GM23338 (cell line): ENCODE data around the gene IRAK1. TPM values are rescaled to one million over a fixed set of nuclear protein-coding genes. Genes with fewer than 3 reads are reported as not detected.

Experiments used
- ATAC-seq: fragments of 200-7000 bp; cut with Tn5 transposase; 3 replicates; pipeline ENCODE4 v1.9.1; 2020
- DNase-seq: peaks from one replicate; pipeline ENCODE4 v3.0.0-alpha.2; 2015; ENCODE audit warnings: low spot score
- H2AFZ ChIP-seq: fragments of 200-600 bp; sonication (generic); 2 replicates; pipeline ENCODE4 v1.8.0; 2016; ENCODE audit warnings: antibody characterized with exemption, mild to moderate bottlenecking, moderate library complexity
- H3F3A ChIP-seq: fragments of 200-600 bp; sonication (generic); replicated peaks from 2 replicates; pipeline ENCODE4 v1.8.0; 2017; ENCODE audit warnings: antibody characterized with exemption, mixed run types, low read depth
- H3K27ac ChIP-seq: fragments of 200-600 bp; sonication (generic); 2 replicates; pipeline ENCODE4 v1.6.1; 2016; ENCODE audit warnings: low read depth
- H3K27me3 ChIP-seq: fragments of 200-600 bp; sonication (generic); 2 replicates; pipeline ENCODE4 v1.8.0; 2016; ENCODE audit warnings: mild to moderate bottlenecking, mixed run types, moderate library complexity; ENCODE audit not compliant: insufficient read depth
- H3K36me3 ChIP-seq: fragments of 200-600 bp; sonication (generic); 2 replicates; pipeline ENCODE4 v1.8.0; 2016; ENCODE audit warnings: mild to moderate bottlenecking; ENCODE audit not compliant: insufficient read depth
- H3K4me1 ChIP-seq: fragments of 200-600 bp; sonication (generic); 2 replicates; pipeline ENCODE4 v1.8.0; 2016; ENCODE audit warnings: mild to moderate bottlenecking, moderate library complexity; ENCODE audit not compliant: insufficient read depth
- H3K4me2 ChIP-seq: fragments of 200-600 bp; sonication (generic); 2 replicates; pipeline ENCODE4 v1.7.1; 2017; ENCODE audit warnings: mixed run types
- H3K4me3 ChIP-seq: fragments of 200-600 bp; sonication (generic); 2 replicates; pipeline ENCODE4 v1.6.1; 2016; ENCODE audit warnings: mixed run types
- H3K79me2 ChIP-seq: fragments of 200-600 bp; sonication (generic); replicated peaks from 2 replicates; pipeline ENCODE4 v1.8.0; 2017; ENCODE audit warnings: mild to moderate bottlenecking; ENCODE audit not compliant: insufficient read depth
- H3K9me2 ChIP-seq: fragments of 200-600 bp; sonication (generic); 2 replicates; pipeline ENCODE4 v1.8.0; 2017; ENCODE audit not compliant: insufficient read depth
- H4K20me1 ChIP-seq: fragments of 200-600 bp; sonication (generic); replicated peaks from 2 replicates; pipeline ENCODE4 v1.8.0; 2017; ENCODE audit warnings: mild to moderate bottlenecking; ENCODE audit not compliant: insufficient read depth
- H3K27ac Mint-ChIP-seq: 2 replicates; pipeline ENCODE4 v1.8.0; 2020; ENCODE audit warnings: inconsistent platforms, mild to moderate bottlenecking, moderate library complexity, mixed read lengths
- H3K27me3 Mint-ChIP-seq: 3 replicates; pipeline ENCODE4 v1.8.0; 2022; ENCODE audit warnings: low read depth, mild to moderate bottlenecking, moderate library complexity, mixed read lengths, inconsistent platforms; ENCODE audit not compliant: insufficient read depth, poor library complexity
- H3K36me3 Mint-ChIP-seq: 3 replicates; pipeline ENCODE4 v1.8.0; 2021; ENCODE audit warnings: low read depth, mild to moderate bottlenecking, inconsistent platforms, moderate library complexity, mixed read lengths
- H3K4me1 Mint-ChIP-seq: 3 replicates; pipeline ENCODE4 v1.8.0; 2020; ENCODE audit warnings: mild to moderate bottlenecking, inconsistent platforms, mixed read lengths
- H3K4me3 Mint-ChIP-seq: 3 replicates; pipeline ENCODE4 v1.8.0; 2021; ENCODE audit warnings: moderate library complexity, mild to moderate bottlenecking, inconsistent platforms, mixed read lengths
- H3K9me3 Mint-ChIP-seq: 3 replicates; pipeline ENCODE4 v1.8.0; 2020; ENCODE audit warnings: moderate library complexity, mild to moderate bottlenecking, inconsistent platforms, mixed read lengths
- CREB1 ChIP-seq: fragments of 250-450 bp; sonication (Bioruptor Pico); IDR thresholded peaks from 2 replicates; pipeline ENCODE4 v1.5.0; 2020; ENCODE audit warnings: low read depth, mild to moderate bottlenecking, moderate library complexity
- EZH2 ChIP-seq: fragments of 200-600 bp; sonication (generic); IDR thresholded peaks from one replicate; pipeline ENCODE4 v1.8.0; 2017; ENCODE audit warnings: antibody characterized with exemption, mild to moderate bottlenecking, low read depth; ENCODE audit not compliant: unreplicated experiment
- EZH2phosphoT487 ChIP-seq: fragments of 200-600 bp; sonication (generic); IDR thresholded peaks from one replicate; pipeline ENCODE4 v1.8.1; 2018; ENCODE audit warnings: antibody characterized with exemption; ENCODE audit not compliant: unreplicated experiment
- JUNB ChIP-seq: IDR thresholded peaks from one replicate; pipeline ENCODE4 v1.6.1; 2016; ENCODE audit warnings: antibody characterized with exemption; ENCODE audit not compliant: unreplicated experiment
- NANOG ChIP-seq: IDR thresholded peaks from 2 replicates; pipeline ENCODE4 v1.6.1; 2016; ENCODE audit warnings: antibody characterized with exemption, borderline replicate concordance
- POLR2AphosphoS5 ChIP-seq: IDR thresholded peaks from 2 replicates; pipeline ENCODE4 v1.6.1; 2016; ENCODE audit warnings: antibody characterized with exemption, low read depth
- STAT1 ChIP-seq: IDR thresholded peaks from one replicate; pipeline ENCODE4 v1.6.1; 2016; ENCODE audit warnings: antibody characterized with exemption; ENCODE audit not compliant: unreplicated experiment
- ZNF114 ChIP-seq: fragments of 250-450 bp; sonication (Bioruptor Pico); IDR thresholded peaks from 2 replicates; pipeline ENCODE4 v1.5.0; 2020; ENCODE audit warnings: mild to moderate bottlenecking, moderate library complexity
- ZNF331 ChIP-seq: fragments of 250-450 bp; sonication (Bioruptor Pico); IDR thresholded peaks from 2 replicates; pipeline ENCODE4 v1.5.0; 2020; ENCODE audit warnings: low read depth, mild to moderate bottlenecking, moderate library complexity
- polyA plus RNA-seq: library from polyadenylated mRNA; unstranded; fragments of >200 nt; fragmentation: Nextera tagmentation; extraction: Ambion mirVana; gene quantifications from 2 replicates; pipeline ENCODE4 v1.2.1, GENCODE V29; 2016
- total RNA-seq: library from RNA; depleted of rRNA; stranded (reverse); fragments of >200 nt; shearing (Covaris generic); gene quantifications from 2 replicates; pipeline ENCODE4 v1.2.3, GENCODE V29; 2014
- TF ChIP-seq, protein P1 (sequence below), 2 experiments: fragments of 200-600 bp in 1 of 2; sonication (generic) in 1 of 2; conservative IDR thresholded peaks; 2 replicates each; pipeline versions ENCODE4 v1.5.1 to v1.6.1; 2016 to 2017; ENCODE audit warnings: antibody characterized with exemption in 2 of 2, low read depth in 2 of 2, mild to moderate bottlenecking in 2 of 2, moderate library complexity in 1 of 2
- TF ChIP-seq, protein P2 (sequence below): IDR thresholded peaks from 2 replicates; pipeline ENCODE4 v1.6.1; 2016; ENCODE audit warnings: antibody characterized with exemption

The IRAK1 gene
- total and polyA plus RNA-seq, 2 experiments from 2014 or later: 21.6 to 38.0 TPM

GRCh38 chrX:153974003-153974725, 45.5 kb downstream of the IRAK1 start:
- DNase-seq: no peak
- no peaks in the 10 kb centered on the region for H3K4me1 ChIP-seq
- H3K27me3 ChIP-seq: no peaks in the 10 kb centered on the region
- Mint-ChIP-seq H3K27ac (peak overlapping the region; percentile 52; the same call in 1 of the 2 replicates), H3K36me3 (peaks cover 4% of the 10 kb centered on the region; the same call in 2 of the 3 replicates), H3K9me3 (no peaks in the 10 kb centered on the region; the same call in 2 of the 3 replicates), H3K4me1 (peaks cover 14% of the 10 kb centered on the region; the same call in 2 of the 3 replicates), H3K27me3 (peaks cover 2% of the 10 kb centered on the region), H3K4me3 (peak overlapping the region; percentile 88)
- peaks cover 14% of the 10 kb centered on the region for H3K79me2 ChIP-seq
- no peak overlapping the region for H2AFZ ChIP-seq
- TF ChIP-seq POLR2AphosphoS5 (no peak), EZH2 (no peak), NANOG (no peak)
- TF ChIP-seq, protein P1, sequence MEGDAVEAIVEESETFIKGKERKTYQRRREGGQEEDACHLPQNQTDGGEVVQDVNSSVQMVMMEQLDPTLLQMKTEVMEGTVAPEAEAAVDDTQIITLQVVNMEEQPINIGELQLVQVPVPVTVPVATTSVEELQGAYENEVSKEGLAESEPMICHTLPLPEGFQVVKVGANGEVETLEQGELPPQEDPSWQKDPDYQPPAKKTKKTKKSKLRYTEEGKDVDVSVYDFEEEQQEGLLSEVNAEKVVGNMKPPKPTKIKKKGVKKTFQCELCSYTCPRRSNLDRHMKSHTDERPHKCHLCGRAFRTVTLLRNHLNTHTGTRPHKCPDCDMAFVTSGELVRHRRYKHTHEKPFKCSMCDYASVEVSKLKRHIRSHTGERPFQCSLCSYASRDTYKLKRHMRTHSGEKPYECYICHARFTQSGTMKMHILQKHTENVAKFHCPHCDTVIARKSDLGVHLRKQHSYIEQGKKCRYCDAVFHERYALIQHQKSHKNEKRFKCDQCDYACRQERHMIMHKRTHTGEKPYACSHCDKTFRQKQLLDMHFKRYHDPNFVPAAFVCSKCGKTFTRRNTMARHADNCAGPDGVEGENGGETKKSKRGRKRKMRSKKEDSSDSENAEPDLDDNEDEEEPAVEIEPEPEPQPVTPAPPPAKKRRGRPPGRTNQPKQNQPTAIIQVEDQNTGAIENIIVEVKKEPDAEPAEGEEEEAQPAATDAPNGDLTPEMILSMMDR (conservative IDR thresholded peaks at IDR 0.05; ENCODE audit: low read depth in 2 of 2): no peak
- H3K4me2 ChIP-seq: no peak overlapping the region
- H3F3A ChIP-seq: 0 out of 2 replicates have a peak, but pooled peaks cover 4% of the 10 kb centered on the region
- H3K36me3 ChIP-seq: no peaks in the 10 kb centered on the region
- H3K27ac ChIP-seq: no peak overlapping the region; the same call in 1 of the 2 replicates
- H3K4me3 ChIP-seq: no peak overlapping the region
- no peaks in the 10 kb centered on the region for H3K9me2 ChIP-seq
- ATAC-seq: no peak
- no peaks in the 10 kb centered on the region for H4K20me1 ChIP-seq

GRCh38 chrX:153973127-153974002, 46.3 kb downstream of the IRAK1 start:
- Histone ChIP-seq H3K9me2 (no peaks in the 10 kb centered on the region), H3K79me2 (peaks cover 22% of the 10 kb centered on the region), H3K4me2 (peak overlapping the region; percentile 88), H2AFZ (no peak overlapping the region), H4K20me1 (peaks cover 3% of the 10 kb centered on the region; the same call in 1 of the 2 replicates), H3K4me3 (peak overlapping the region; percentile 73), H3K36me3 (no peaks in the 10 kb centered on the region), H3K27me3 (no peaks in the 10 kb centered on the region), H3K4me1 (peaks cover 4% of the 10 kb centered on the region), H3K27ac (peak overlapping the region; percentile 97), H3F3A (0 out of 2 replicates have a peak, but pooled peaks cover 4% of the 10 kb centered on the region)
- peak overlapping the region; percentile 88 for H3K4me3 Mint-ChIP-seq
- no peak for DNase-seq
- H3K27me3 Mint-ChIP-seq: peaks cover 2% of the 10 kb centered on the region
- no peak for ATAC-seq
- H3K36me3 Mint-ChIP-seq: peaks cover 4% of the 10 kb centered on the region; the same call in 2 of the 3 replicates
- no peaks in the 10 kb centered on the region; the same call in 2 of the 3 replicates for H3K9me3 Mint-ChIP-seq
- H3K4me1 Mint-ChIP-seq: peaks cover 16% of the 10 kb centered on the region; the same call in 2 of the 3 replicates
- peak overlapping the region; percentile 99 for H3K27ac Mint-ChIP-seq
- TF ChIP-seq STAT1: no peak
- TF ChIP-seq, protein P1 (conservative IDR thresholded peaks at IDR 0.05; ENCODE audit: low read depth in 2 of 2): no peak
- TF ChIP-seq, protein P2, sequence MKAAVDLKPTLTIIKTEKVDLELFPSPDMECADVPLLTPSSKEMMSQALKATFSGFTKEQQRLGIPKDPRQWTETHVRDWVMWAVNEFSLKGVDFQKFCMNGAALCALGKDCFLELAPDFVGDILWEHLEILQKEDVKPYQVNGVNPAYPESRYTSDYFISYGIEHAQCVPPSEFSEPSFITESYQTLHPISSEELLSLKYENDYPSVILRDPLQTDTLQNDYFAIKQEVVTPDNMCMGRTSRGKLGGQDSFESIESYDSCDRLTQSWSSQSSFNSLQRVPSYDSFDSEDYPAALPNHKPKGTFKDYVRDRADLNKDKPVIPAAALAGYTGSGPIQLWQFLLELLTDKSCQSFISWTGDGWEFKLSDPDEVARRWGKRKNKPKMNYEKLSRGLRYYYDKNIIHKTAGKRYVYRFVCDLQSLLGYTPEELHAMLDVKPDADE: no peak
- no peak for TF ChIP-seq NANOG
- no peak for TF ChIP-seq EZH2phosphoT487
- TF ChIP-seq POLR2AphosphoS5: no peak
- no peak for TF ChIP-seq JUNB
- no peak for TF ChIP-seq ZNF114
- TF ChIP-seq EZH2: no peak
- no peak for TF ChIP-seq CREB1
- TF ChIP-seq ZNF331 (CRISPR knock-in tag): no peak
